ENCODE data around the gene MAP2K5. TPM values are rescaled to one million over a fixed set of nuclear protein-coding genes. Genes with fewer than 3 reads are reported as not detected.

MAP2K5 gene
- total and polyA plus RNA-seq, 9 of the 15 experiments (the other 6 are each of a cell fraction or from before 2014, with no cell fraction given) = 0.41 to 16.5 (median 7.5) TPM

DNA sequence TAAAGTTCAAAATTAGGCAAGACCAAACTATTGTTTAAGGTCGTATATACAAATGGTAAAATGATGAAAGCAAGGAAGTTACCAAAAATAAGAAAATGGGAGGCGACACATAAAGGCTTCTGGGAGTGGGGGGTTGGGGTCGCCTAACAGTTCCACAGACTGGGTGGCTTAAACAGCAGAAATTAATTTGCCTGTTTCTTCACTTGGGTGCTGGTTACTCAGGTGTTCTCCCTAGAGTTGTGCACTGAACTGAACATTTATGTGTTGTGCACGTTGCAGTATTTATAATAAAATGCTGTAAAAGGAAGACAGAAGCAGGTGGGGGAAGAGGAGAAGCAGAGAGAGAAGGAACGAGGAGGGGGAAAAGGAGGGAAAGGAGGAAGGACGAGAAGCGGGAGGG lies 307.8 kb downstream of the MAP2K5 start (continued):
- TF ChIP-seq, protein P1, sequence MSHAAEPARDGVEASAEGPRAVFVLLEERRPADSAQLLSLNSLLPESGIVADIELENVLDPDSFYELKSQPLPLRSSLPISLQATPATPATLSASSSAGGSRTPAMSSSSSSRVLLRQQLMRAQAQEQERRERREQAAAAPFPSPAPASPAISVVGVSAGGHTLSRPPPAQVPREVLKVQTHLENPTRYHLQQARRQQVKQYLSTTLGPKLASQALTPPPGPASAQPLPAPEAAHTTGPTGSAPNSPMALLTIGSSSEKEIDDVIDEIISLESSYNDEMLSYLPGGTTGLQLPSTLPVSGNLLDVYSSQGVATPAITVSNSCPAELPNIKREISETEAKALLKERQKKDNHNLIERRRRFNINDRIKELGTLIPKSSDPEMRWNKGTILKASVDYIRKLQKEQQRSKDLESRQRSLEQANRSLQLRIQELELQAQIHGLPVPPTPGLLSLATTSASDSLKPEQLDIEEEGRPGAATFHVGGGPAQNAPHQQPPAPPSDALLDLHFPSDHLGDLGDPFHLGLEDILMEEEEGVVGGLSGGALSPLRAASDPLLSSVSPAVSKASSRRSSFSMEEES (CRISPR knock-in tag; IDR thresholded peaks at IDR 0.05) = no peak
- TF ChIP-seq DEAF1 (CRISPR knock-in tag; IDR thresholded peaks at IDR 0.05) = no peak
- TF ChIP-seq CREM (IDR thresholded peaks at IDR 0.05; ENCODE audit: low read depth) = no peak
- no peak for TF ChIP-seq ZNF318 (IDR thresholded peaks at IDR 0.05; ENCODE audit: borderline replicate concordance in 1 of 2, low read depth in 1 of 2)
- no peak for TF ChIP-seq TAF9B (IDR thresholded peaks at IDR 0.05; ENCODE audit: partially characterized antibody)
- no peak for TF ChIP-seq DNMT1 (IDR thresholded peaks at IDR 0.05)
- no peak for TF ChIP-seq EP400 (IDR thresholded peaks at IDR 0.05)
- TF ChIP-seq KAT7 (CRISPR knock-in tag; IDR thresholded peaks at IDR 0.05; ENCODE audit: borderline replicate concordance) = no peak
- no peak for TF ChIP-seq ZNF395 (CRISPR knock-in tag; IDR thresholded peaks at IDR 0.05)
- TF ChIP-seq SIRT6 (IDR thresholded peaks at IDR 0.05; ENCODE audit: low read depth, low read length) = no peak
- TF ChIP-seq RUNX1 (IDR thresholded peaks at IDR 0.05; ENCODE audit: low read depth) = no peak
